HG02642 (cell line): ENCODE data around the gene COLGALT1.

Experiments
- ATAC-seq: cut with Tn5 transposase; IDR thresholded peaks from one replicate; pipeline ENCODE4 v1.9.1; 2021; ENCODE audit warnings: mild to moderate bottlenecking; ENCODE audit not compliant: unreplicated experiment, poor library complexity

The COLGALT1 gene

DNA sequence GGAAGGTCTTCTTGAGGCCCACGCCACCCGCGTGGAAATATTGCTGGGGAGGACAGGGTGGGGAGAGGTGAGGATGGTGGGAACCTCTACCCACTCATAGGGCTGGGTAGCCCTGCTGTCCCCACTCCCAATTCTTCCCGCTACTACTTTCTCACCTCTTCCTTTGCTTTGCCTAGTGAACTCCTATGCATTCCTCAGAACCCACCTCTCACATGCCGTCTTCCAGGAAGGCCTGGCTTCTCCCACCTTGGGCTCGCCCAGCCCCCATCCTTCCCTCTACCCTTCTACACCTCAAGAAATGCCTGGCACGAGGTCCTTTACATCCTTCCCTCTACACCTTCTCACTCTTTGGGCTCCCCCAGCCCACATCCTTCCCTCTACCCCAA lies 62.4 kb downstream of the COLGALT1 start:
- ATAC-seq: no peak

DNA sequence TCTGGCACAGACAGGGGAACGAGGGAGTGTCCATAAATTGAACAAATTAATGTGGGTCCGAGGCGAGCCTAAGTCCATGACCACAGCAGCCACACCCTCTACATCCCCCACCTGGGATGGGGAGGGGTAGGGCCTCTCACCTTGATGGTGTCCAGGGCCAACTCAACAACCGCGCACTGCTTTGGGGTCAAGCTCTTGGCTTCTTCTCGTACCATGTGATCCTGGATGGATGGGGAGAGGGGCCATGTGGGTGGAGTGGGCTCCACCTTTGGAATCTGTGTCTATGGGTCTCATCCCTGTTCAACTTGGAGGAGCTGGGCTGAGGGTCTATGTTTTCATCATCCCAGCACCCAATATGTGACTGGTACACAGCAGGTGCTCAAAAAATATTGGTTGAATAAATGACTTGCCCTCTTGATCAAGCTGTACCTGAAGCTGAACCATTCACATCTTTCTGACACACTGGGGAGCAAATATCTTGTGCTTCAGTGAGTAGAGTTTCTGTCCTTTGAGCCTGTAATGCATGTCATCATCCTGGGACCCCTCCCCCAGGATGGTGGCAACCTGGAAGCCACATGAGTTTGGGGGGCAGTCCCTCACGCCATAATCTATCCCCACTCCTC lies 62.9 kb downstream of the COLGALT1 start:
- no peak for ATAC-seq

GRCh38 chr19:17618936-17619335 lies 63.5 kb downstream of the COLGALT1 start:
- ATAC-seq: no peak

GRCh38 chr19:17620696-17621095 lies 65.2 kb downstream of the COLGALT1 start:
- no peak for ATAC-seq

- no peak for ATAC-seq
Measured at GRCh38 chr19:17623224-17623935, 67.9 kb downstream of the COLGALT1 start.

- ATAC-seq: no peak
Measured at GRCh38 chr19:17624314-17624991, 69.0 kb downstream of the COLGALT1 start.

DNA sequence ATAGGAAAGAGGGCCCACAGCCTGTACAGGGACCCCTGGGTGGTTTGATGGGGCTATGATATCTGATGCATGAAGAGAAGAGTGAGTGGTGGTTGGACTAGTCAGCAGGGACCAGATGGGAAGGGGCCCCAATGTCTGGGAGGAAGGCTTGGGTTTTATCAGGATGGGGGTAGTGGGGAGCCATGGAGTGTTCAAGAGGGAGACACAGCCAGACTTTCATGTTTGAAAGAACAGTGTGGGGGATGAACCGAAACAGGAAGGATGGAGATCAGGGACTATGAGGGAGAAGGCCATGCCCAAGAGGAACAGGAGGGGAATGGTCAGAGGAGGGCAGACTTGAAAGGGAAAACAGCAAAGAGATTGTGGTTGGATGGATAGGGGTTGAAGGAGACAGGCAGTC lies 69.6 kb downstream of the COLGALT1 start:
- ATAC-seq: no peak

GRCh38 chr19:17625980-17626379 lies 70.5 kb downstream of the COLGALT1 start:
- no peak for ATAC-seq

DNA sequence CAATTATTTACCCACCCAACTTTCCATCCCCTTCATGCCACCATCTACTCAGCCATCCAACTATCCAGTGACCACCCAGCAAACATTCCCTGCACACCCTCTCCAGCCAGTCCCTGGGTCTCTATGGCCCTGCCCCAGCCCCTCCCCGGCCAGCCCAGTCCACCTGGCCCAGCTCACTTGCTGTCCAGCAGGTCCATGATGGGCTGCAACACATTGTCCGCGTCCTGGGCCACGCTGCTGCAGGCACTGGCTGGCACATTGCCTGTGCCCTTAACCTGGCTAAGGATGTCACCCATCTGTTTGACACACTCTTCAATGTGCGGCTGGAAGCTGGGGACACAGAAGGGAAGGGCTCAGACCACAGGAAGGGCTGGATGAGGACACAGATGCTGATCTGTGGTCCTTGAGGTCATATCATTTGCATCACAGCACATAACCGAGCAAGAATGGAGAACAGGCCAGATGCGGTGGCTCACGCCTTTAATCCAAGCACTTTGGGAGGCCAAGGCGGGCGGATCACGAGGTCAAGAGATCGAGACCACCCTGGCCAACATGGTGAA lies 71.1 kb downstream of the COLGALT1 start:
- no peak for ATAC-seq

DNA sequence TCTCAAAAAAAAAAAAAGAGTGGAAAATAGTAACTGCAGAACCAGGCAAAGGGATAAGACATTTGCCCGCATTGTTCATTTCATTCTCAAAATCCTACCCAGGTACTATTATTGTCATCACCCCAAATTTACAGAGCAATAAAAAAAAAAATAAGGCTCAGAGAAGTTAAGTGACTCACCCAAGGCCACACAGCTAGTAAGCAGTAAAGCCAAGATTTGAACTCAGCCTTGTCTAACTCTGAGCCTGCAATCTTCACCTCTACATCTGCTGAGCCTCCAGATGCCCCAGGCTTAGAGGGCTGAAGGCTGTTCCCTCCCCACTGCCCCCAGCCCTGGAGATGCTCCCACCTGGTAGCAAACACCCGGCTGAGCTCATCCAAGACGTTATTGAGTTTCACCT lies 71.7 kb downstream of the COLGALT1 start:
- ATAC-seq: no peak

DNA sequence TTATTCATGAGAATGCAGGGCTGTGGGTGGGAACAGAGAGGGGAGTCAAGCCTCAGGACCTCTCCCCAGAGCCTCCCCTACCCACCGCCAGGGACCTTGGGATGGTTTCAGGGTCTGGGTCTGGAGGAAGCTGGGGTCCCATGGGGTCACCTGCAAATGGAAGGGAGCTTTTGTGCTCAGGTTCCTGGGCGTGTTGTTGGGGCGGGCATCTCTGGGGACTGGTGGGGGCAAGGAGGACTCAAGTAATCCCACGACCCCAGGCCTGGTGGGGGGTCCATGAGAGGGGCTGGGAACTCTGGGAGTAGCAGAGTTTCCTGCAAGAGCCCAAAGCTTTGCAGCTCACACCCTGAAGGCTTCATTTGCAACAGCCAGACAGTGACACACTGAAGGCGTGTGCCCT lies 72.5 kb downstream of the COLGALT1 start:
- no peak for ATAC-seq

DNA sequence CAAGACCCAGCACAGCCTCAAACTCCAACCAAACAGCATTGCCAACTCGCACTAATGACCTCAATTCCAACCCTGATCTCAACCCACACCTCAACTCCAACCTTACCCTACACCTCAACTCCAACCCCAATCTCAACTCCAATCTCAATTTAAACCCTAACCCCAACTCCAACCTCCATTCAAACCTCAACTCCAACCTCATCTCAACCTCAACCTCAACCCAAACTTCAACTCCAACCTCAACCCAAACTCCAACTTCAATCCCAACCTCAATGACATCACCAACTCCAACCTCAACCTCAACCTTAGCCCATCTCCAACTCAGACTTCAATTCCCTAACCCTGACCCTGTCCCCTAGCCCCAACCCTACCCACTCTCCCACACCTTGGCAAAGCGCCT lies 74.3 kb downstream of the COLGALT1 start:
- ATAC-seq: no peak

GRCh38 chr19:17632577-17632976 lies 77.1 kb downstream of the COLGALT1 start:
- no peak for ATAC-seq
